SKM-1 (cell line): ENCODE data around the gene TMIGD2.
"Not testable (repeated sequence)": the region's sequence is repeated elsewhere in the genome, so short reads cannot be mapped to it uniquely, and the experiment has no call there.

Experiments used
- DNase-seq: peaks from one replicate; lab custom pipeline; 2025; ENCODE audit not compliant: unreplicated experiment; lab: John Stamatoyannopoulos, UW

TMIGD2 gene

GRCh38 chr19:4298810-4299550 lies 3.2 kb downstream of the TMIGD2 start:
- DNase-seq, result no peak

- no peak for DNase-seq
These were observed 4.0 kb downstream of the TMIGD2 start for GRCh38 chr19:4297901-4298809.

- DNase-seq, result no peak
These were observed 6.0 kb downstream of the TMIGD2 start for GRCh38 chr19:4295972-4296771.

GRCh38 chr19:4294389-4294788 lies 7.8 kb downstream of the TMIGD2 start:
- DNase-seq, result no peak

GRCh38 chr19:4292515-4292914 lies 9.7 kb downstream of the TMIGD2 start:
- no peak for DNase-seq

GRCh38 chr19:4291184-4291732 lies 10.9 kb downstream of the TMIGD2 start:
- no peak for DNase-seq

- DNase-seq, result no peak
These were observed 14.0 kb downstream of the TMIGD2 start for GRCh38 chr19:4288091-4288777.

GRCh38 chr19:4286141-4286540 lies 16.0 kb downstream of the TMIGD2 start:
- not testable (repeated sequence) for DNase-seq

GRCh38 chr19:4284974-4285373 lies 17.2 kb downstream of the TMIGD2 start:
- no peak for DNase-seq

GRCh38 chr19:4284176-4284958 lies 17.8 kb downstream of the TMIGD2 start:
- no peak for DNase-seq

GRCh38 chr19:4279530-4280422 lies 22.4 kb downstream of the TMIGD2 start:
- no peak for DNase-seq

- no peak for DNase-seq
These were observed 23.0 kb downstream of the TMIGD2 start for GRCh38 chr19:4279267-4279529.

GRCh38 chr19:4278419-4279266 lies 23.5 kb downstream of the TMIGD2 start, which contains the start of gene SHD:
TSS of gene SHD (plus strand) at chr19:4279266. CDS start at chr19:4280064, 798 bp downstream.
- no peak for DNase-seq

GRCh38 chr19:4278010-4278409 lies 24.2 kb downstream of the TMIGD2 start:
- DNase-seq, result no peak

GRCh38 chr19:4277191-4277696 lies 24.9 kb downstream of the TMIGD2 start:
- DNase-seq, result no peak

GRCh38 chr19:4274321-4274686 lies 27.9 kb downstream of the TMIGD2 start:
- DNase-seq, result not testable (repeated sequence)

GRCh38 chr19:4272894-4273293 lies 29.3 kb downstream of the TMIGD2 start:
- DNase-seq, result no peak
